HepG2 (cell line): ENCODE data around the gene TXNDC12. TPM values are rescaled to one million over a fixed set of nuclear protein-coding genes. Genes with fewer than 3 reads are reported as not detected.

ENCODE experiments used
- polyA plus RNA-seq, 8 experiments: library from polyadenylated mRNA; depleted of rRNA in 3 of 8; stranded (reverse) in 7 of 8; unstranded in 1 of 8; fragments of >200 nt; fragmentation: Illumina TruSeq in 4 of 8; extraction: Trizol in 4 of 8; gene quantifications; 2 replicates each; pipeline versions ENCODE4 v1.2.1 to v1.2.3, GENCODE V29; 2011 to 2016; ENCODE audit warnings: low read depth in 4 of 8, missing spikeins in 1 of 8, mixed read lengths in 1 of 8; ENCODE audit not compliant: insufficient read depth in 1 of 8
- small RNA-seq, 3 experiments: library from RNA; depleted of rRNA; stranded (forward); fragments of <200 nt; gene quantifications; one replicate each; pipeline ENCODE3, GENCODE V24; 2012; ENCODE audit warnings: low read depth in 2 of 3, low replicate concordance in 1 of 3; ENCODE audit not compliant: insufficient read length in 3 of 3, insufficient read depth in 2 of 3
- total RNA-seq, 5 experiments: library from RNA; depleted of rRNA; stranded (reverse); fragments of >200 nt; fragmentation: Illumina TruSeq; extraction: Trizol; gene quantifications; 2 replicates each; pipeline ENCODE4 v1.2.3, GENCODE V29; 2016; ENCODE audit warnings: low read depth in 1 of 5

Gene TXNDC12
- total and polyA plus RNA-seq, 2 of the 13 experiments (the other 11 are each of a cell fraction or from before 2014, with no cell fraction given), result 65.6 to 67.2 TPM

Small RNAs within 50 kb of the gene (small RNA-seq; reads per million reads assigned to genes)
- gene RN7SL290P (0 reads per million in 3 experiments), gene RNA5SP48 (0 reads per million in 3 experiments)

Other genes with a start within 250 kb of the TXNDC12 start
- 57.6 and 101 TPM in 2 replicates for gene NRDC, start 176.5 kb downstream of the TXNDC12 start, total RNA-seq (2016; rRNA removed; fragmentation: Illumina TruSeq; extraction: Trizol)
- 64.9 and 68.6 TPM in 2 replicates for gene NRDC, start 176.5 kb downstream of the TXNDC12 start, polyA plus RNA-seq (2011; rRNA removed)
- 1.0 and 1.9 TPM in 2 replicates for gene RAB3B, start 64.5 kb downstream of the TXNDC12 start, total RNA-seq (2016; rRNA removed; fragmentation: Illumina TruSeq; extraction: Trizol)
- gene RAB3B, start 64.5 kb downstream of the TXNDC12 start, polyA plus RNA-seq (2011; rRNA removed), result 1.2 and 1.7 TPM in 2 replicates
- gene KTI12, start 21.4 kb downstream of the TXNDC12 start, total RNA-seq (2016; rRNA removed; fragmentation: Illumina TruSeq; extraction: Trizol), result 10.2 and 11.8 TPM in 2 replicates
- 7.0 and 7.4 TPM in 2 replicates for gene KTI12, start 21.4 kb downstream of the TXNDC12 start, polyA plus RNA-seq (2011; rRNA removed)
- gene BTF3L4, start 1.1 kb upstream of the TXNDC12 start, total RNA-seq (2016; rRNA removed; fragmentation: Illumina TruSeq; extraction: Trizol), result 74.3 and 112 TPM in 2 replicates
- 45.0 and 59.0 TPM in 2 replicates for gene BTF3L4, start 1.1 kb upstream of the TXNDC12 start, polyA plus RNA-seq (2011; rRNA removed)
- gene ZFYVE9, start 86.9 kb upstream of the TXNDC12 start, total RNA-seq (2016; rRNA removed; fragmentation: Illumina TruSeq; extraction: Trizol), result 19.8 and 26.5 TPM in 2 replicates
- gene ZFYVE9, start 86.9 kb upstream of the TXNDC12 start, polyA plus RNA-seq (2011; rRNA removed), result 8.8 and 9.2 TPM in 2 replicates